Measurements from ENCODE around the gene SLFN11.

The SLFN11 gene

DNA sequence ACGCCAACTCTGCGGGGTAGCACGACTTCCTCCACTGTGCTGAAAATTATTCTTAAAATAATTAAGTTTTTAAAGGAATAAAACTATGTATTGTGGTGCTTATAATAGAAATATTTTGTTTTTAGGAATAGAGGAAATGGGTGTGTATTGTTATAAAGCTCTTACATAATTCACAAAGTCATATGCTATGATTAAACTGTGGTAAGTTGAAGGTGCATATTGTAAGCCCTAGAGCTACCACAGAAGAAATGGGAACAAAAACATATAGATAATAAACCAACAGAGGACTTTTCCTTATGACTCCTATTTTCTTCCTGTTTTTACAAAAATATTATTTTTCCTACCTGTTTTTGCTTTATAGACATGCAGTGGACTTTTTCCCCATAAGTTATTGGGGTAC is 4.3 kb upstream of the SLFN11 start:
- TF ChIP-seq EP300 (IDR thresholded peaks at IDR 0.05; ENCODE audit: borderline replicate concordance): no peak
- TF ChIP-seq ZBTB7A (IDR thresholded peaks at IDR 0.05; ENCODE audit: low read depth): no peak
- no peak for TF ChIP-seq YY1 (IDR thresholded peaks at IDR 0.05; ENCODE audit: low read depth)
- no peak for TF ChIP-seq EGR1 (IDR thresholded peaks at IDR 0.05)
- TF ChIP-seq TCF12 (IDR thresholded peaks at IDR 0.05; ENCODE audit: low read depth): no peak
- TF ChIP-seq, protein P1, sequence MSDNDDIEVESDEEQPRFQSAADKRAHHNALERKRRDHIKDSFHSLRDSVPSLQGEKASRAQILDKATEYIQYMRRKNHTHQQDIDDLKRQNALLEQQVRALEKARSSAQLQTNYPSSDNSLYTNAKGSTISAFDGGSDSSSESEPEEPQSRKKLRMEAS (IDR thresholded peaks at IDR 0.05): no peak
- no peak for TF ChIP-seq TEAD4 (IDR thresholded peaks at IDR 0.05)
- no peak for TF ChIP-seq NFIC (IDR thresholded peaks at IDR 0.05)
- no peak for TF ChIP-seq RAD21 (IDR thresholded peaks at IDR 0.05; ENCODE audit: low read depth)
- TF ChIP-seq, protein P2, sequence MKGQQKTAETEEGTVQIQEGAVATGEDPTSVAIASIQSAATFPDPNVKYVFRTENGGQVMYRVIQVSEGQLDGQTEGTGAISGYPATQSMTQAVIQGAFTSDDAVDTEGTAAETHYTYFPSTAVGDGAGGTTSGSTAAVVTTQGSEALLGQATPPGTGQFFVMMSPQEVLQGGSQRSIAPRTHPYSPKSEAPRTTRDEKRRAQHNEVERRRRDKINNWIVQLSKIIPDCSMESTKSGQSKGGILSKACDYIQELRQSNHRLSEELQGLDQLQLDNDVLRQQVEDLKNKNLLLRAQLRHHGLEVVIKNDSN (IDR thresholded peaks at IDR 0.05): no peak
- TF ChIP-seq CREB1 (IDR thresholded peaks at IDR 0.05; ENCODE audit: low read depth): no peak

DNA sequence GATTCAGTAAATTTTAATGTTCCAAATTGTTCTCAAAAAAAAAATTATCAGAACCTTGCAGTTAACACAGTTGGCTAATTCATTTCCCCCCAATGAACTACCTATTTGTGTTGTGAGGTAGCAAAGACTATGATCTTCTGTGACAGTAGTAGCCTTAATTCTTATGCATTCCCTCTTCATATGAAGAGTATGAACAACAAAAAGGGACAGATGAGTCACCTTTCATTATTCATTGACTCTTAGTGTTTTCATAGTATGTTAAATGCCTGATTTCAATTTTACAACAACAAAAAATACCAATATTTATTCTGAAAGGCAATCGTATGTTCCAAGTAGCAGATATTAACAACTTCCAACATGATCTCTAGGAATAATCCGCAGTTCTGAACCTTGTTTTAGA is 3.6 kb upstream of the SLFN11 start:
- TF ChIP-seq CREB1 (IDR thresholded peaks at IDR 0.05; ENCODE audit: low read depth) (no peak), RAD21 (IDR thresholded peaks at IDR 0.05; ENCODE audit: low read depth) (no peak)

DNA sequence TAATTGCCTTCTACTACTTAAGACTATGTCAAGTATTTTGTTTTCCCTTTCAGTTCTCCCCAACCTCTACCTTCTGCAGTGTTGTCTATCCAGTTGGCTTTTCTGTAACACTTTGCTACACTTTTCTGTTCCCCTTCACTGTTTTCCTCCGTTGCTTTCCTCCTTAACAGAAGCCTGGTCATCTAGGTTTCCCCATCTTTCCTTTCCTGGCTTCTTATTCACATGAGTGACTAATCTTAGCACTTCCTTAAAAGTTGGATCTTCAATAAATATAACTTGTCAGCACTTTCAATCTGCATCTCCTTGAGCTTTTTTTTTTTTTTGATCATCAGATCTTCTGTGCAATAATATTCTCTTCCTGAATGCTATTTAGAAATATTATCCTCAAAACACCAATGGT is 2.8 kb upstream of the SLFN11 start:
- TF ChIP-seq, protein P3, sequence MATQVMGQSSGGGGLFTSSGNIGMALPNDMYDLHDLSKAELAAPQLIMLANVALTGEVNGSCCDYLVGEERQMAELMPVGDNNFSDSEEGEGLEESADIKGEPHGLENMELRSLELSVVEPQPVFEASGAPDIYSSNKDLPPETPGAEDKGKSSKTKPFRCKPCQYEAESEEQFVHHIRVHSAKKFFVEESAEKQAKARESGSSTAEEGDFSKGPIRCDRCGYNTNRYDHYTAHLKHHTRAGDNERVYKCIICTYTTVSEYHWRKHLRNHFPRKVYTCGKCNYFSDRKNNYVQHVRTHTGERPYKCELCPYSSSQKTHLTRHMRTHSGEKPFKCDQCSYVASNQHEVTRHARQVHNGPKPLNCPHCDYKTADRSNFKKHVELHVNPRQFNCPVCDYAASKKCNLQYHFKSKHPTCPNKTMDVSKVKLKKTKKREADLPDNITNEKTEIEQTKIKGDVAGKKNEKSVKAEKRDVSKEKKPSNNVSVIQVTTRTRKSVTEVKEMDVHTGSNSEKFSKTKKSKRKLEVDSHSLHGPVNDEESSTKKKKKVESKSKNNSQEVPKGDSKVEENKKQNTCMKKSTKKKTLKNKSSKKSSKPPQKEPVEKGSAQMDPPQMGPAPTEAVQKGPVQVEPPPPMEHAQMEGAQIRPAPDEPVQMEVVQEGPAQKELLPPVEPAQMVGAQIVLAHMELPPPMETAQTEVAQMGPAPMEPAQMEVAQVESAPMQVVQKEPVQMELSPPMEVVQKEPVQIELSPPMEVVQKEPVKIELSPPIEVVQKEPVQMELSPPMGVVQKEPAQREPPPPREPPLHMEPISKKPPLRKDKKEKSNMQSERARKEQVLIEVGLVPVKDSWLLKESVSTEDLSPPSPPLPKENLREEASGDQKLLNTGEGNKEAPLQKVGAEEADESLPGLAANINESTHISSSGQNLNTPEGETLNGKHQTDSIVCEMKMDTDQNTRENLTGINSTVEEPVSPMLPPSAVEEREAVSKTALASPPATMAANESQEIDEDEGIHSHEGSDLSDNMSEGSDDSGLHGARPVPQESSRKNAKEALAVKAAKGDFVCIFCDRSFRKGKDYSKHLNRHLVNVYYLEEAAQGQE (IDR thresholded peaks at IDR 0.05; ENCODE audit: low read depth): no peak
- TF ChIP-seq YY1 (IDR thresholded peaks at IDR 0.05; ENCODE audit: low read depth) (no peak), FOXM1 (IDR thresholded peaks at IDR 0.05; ENCODE audit: borderline replicate concordance, low read depth) (no peak), CREB1 (IDR thresholded peaks at IDR 0.05; ENCODE audit: low read depth) (no peak), ZBTB7A (IDR thresholded peaks at IDR 0.05; ENCODE audit: low read depth) (no peak), RAD21 (IDR thresholded peaks at IDR 0.05; ENCODE audit: low read depth) (no peak), TEAD4 (IDR thresholded peaks at IDR 0.05) (no peak), NFIC (IDR thresholded peaks at IDR 0.05) (no peak), EP300 (IDR thresholded peaks at IDR 0.05; ENCODE audit: borderline replicate concordance) (no peak), TCF12 (IDR thresholded peaks at IDR 0.05; ENCODE audit: low read depth) (no peak), TAF1 (IDR thresholded peaks at IDR 0.05; ENCODE audit: low read depth) (no peak), EGR1 (IDR thresholded peaks at IDR 0.05) (no peak), CEBPB (IDR thresholded peaks at IDR 0.05) (no peak)
- TF ChIP-seq, protein P2 (IDR thresholded peaks at IDR 0.05): no peak
- TF ChIP-seq, protein P1 (IDR thresholded peaks at IDR 0.05): no peak

DNA sequence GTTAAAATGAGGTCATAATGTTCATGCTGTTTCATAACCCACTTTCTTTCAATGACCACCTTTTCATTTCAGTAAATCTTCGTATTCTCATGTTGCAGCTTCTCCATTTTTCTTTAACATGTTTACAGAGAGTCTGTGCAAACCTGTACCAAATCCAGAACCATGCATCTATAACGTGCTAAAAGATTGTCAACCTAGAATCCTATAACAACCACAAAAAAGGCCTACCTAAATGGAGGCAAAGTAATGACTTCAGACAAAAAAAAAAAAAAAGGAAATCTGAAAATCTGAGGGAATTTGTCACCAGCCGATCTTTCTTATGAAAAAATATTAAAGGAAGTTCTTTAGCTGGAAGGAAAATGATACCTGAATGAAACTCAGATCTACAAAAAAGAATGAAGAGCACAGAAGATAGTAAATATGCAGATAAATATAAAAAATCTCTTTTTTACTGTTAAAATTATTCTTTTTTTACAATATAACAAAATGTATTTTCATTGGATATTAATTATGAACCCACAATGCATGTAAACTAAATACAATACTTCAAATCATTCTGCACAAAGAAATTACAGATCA is 1.4 kb upstream of the SLFN11 start:
- TF ChIP-seq EGR1 (IDR thresholded peaks at IDR 0.05) (no peak), CEBPB (IDR thresholded peaks at IDR 0.05) (no peak), TCF12 (IDR thresholded peaks at IDR 0.05; ENCODE audit: low read depth) (no peak), YY1 (IDR thresholded peaks at IDR 0.05; ENCODE audit: low read depth) (no peak), NFIC (IDR thresholded peaks at IDR 0.05) (no peak), TEAD4 (IDR thresholded peaks at IDR 0.05) (no peak), CREB1 (IDR thresholded peaks at IDR 0.05; ENCODE audit: low read depth) (no peak), RAD21 (IDR thresholded peaks at IDR 0.05; ENCODE audit: low read depth) (no peak)
- TF ChIP-seq, protein P2 (IDR thresholded peaks at IDR 0.05): no peak
- TF ChIP-seq, protein P1 (IDR thresholded peaks at IDR 0.05): no peak
- TF ChIP-seq, protein P3 (IDR thresholded peaks at IDR 0.05; ENCODE audit: low read depth): no peak

DNA sequence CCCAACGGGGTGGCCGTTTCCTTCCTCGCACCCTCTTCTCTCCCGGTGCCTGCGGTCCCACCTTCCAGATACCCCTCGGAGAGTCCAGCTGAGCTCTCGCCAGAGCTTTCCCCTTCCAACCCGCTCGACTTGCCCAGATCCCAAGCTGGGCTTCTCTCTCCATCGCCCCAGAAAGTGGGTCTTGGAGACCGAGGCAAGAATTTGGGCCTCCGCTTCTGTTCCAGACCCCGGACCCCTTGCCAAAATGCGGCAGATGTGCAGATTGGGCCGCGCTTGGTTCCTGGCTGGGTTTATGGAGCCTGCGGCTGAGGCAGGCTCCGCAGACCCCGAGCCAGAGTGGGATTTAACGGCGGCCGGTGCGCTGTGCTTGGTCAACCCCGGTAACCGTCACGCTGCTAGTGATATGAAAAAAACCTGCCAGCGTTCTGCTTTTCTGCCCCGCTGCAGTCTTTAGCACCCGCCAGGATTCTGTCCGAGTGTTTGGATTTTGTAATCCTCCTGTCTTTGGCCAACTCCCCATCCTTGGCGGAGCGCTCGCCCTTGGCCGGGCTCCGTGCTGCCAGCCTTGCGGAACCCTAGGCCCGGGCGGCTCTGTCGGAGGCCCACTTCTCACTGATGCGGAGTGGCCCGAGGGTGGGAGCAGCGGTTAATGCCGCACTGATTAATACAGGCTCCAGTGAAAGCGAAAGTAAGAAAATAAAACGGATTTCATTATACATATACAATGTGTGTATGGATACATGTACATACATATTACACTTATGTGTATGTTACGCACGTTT is 754 bp upstream of the SLFN11 start:
- TF ChIP-seq ZBTB7A (IDR thresholded peaks at IDR 0.05; ENCODE audit: low read depth) (no peak), EP300 (IDR thresholded peaks at IDR 0.05; ENCODE audit: borderline replicate concordance) (no peak), CREB1 (IDR thresholded peaks at IDR 0.05; ENCODE audit: low read depth) (no peak), YY1 (IDR thresholded peaks at IDR 0.05; ENCODE audit: low read depth) (no peak), TCF12 (IDR thresholded peaks at IDR 0.05; ENCODE audit: low read depth) (no peak), RAD21 (IDR thresholded peaks at IDR 0.05; ENCODE audit: low read depth) (no peak), NFIC (IDR thresholded peaks at IDR 0.05) (no peak), TEAD4 (IDR thresholded peaks at IDR 0.05) (no peak)
- TF ChIP-seq, protein P3 (IDR thresholded peaks at IDR 0.05; ENCODE audit: low read depth): no peak
- TF ChIP-seq, protein P1 (IDR thresholded peaks at IDR 0.05): no peak

Data from Ishikawa (cell line).